Hepatocyte (in vitro differentiated cells): ENCODE measurements around the gene PRDM16. TPM values are rescaled to one million over a fixed set of nuclear protein-coding genes. Genes with fewer than 3 reads are reported as not detected.

Source experiments
- DNase-seq: peaks from one replicate; pipeline ENCODE4 v3.0.0-alpha.2; 2016; ENCODE audit warnings: low spot score
- H2AFZ ChIP-seq: fragments of 200-600 bp; sonication (generic); 2 replicates; pipeline ENCODE4 v1.6.0; 2016; ENCODE audit warnings: antibody characterized with exemption, mild to moderate bottlenecking
- H3K27ac ChIP-seq: fragments of 200-600 bp; sonication (generic); 2 replicates; pipeline ENCODE4 v1.5.1; 2016; ENCODE audit warnings: mild to moderate bottlenecking
- H3K27me3 ChIP-seq: fragments of 200-600 bp; sonication (generic); 2 replicates; pipeline ENCODE4 v1.6.1; 2016
- H3K36me3 ChIP-seq: fragments of 200-600 bp; sonication (generic); replicated peaks from 2 replicates; pipeline ENCODE4 v1.5.1; 2016; ENCODE audit warnings: low read depth; ENCODE audit not compliant: insufficient read depth
- H3K4me1 ChIP-seq: fragments of 200-600 bp; sonication (generic); 2 replicates; pipeline ENCODE4 v1.5.1; 2016; ENCODE audit warnings: mild to moderate bottlenecking, moderate library complexity; ENCODE audit not compliant: insufficient read depth
- H3K4me2 ChIP-seq: fragments of 200-600 bp; sonication (generic); 2 replicates; pipeline ENCODE4 v1.6.0; 2016
- H3K4me3 ChIP-seq: fragments of 200-600 bp; sonication (generic); 2 replicates; pipeline ENCODE4 v1.5.1; 2016; ENCODE audit warnings: mild to moderate bottlenecking
- H3K79me2 ChIP-seq: fragments of 200-600 bp; sonication (generic); 2 replicates; pipeline ENCODE4 v1.6.0; 2017; ENCODE audit warnings: mild to moderate bottlenecking
- H3K9me2 ChIP-seq: fragments of 200-600 bp; sonication (generic); replicated peaks from 2 replicates; pipeline ENCODE4 v1.6.0; 2017; ENCODE audit warnings: mild to moderate bottlenecking; ENCODE audit not compliant: insufficient read depth
- H3K9me3 ChIP-seq: fragments of 200-600 bp; sonication (generic); 2 replicates; pipeline ENCODE4 v1.5.1; 2016; ENCODE audit warnings: low read depth, mild to moderate bottlenecking
- H4K20me1 ChIP-seq: fragments of 200-600 bp; sonication (generic); 2 replicates; pipeline ENCODE4 v1.6.0; 2016; ENCODE audit warnings: mild to moderate bottlenecking; ENCODE audit not compliant: insufficient read depth, poor library complexity, severe bottlenecking
- CTCF ChIP-seq: fragments of 200-600 bp; sonication (generic); IDR thresholded peaks from 2 replicates; pipeline ENCODE4 v1.5.1; 2016; ENCODE audit warnings: antibody characterized with exemption, mild to moderate bottlenecking; ENCODE audit not compliant: poor library complexity
- EZH2 ChIP-seq: fragments of 200-600 bp; sonication (generic); IDR thresholded peaks from 2 replicates; pipeline ENCODE4 v1.6.1; 2016; ENCODE audit warnings: antibody characterized with exemption, mild to moderate bottlenecking, borderline replicate concordance
- EZH2phosphoT487 ChIP-seq: fragments of 200-600 bp; sonication (generic); IDR thresholded peaks from one replicate; pipeline ENCODE4 v1.6.1; 2018; ENCODE audit warnings: antibody characterized with exemption, mild to moderate bottlenecking, low read depth, moderate library complexity; ENCODE audit not compliant: unreplicated experiment, severe bottlenecking
- WGBS: methylation state at CpG from one replicate; pipeline ENCODE4 v1.1.6; 2016; ENCODE audit warnings: low lambda C conversion rate; ENCODE audit errors: missing lambda C conversion rate; 5-methylcytosine and 5-hydroxymethylcytosine counted together
- polyA plus RNA-seq: library from polyadenylated mRNA; unstranded; fragments of >200 nt; fragmentation: Nextera tagmentation; extraction: Ambion mirVana; gene quantifications from 2 replicates; pipeline ENCODE4 v1.2.1, GENCODE V29; 2016
- total RNA-seq: library from RNA; depleted of rRNA; stranded (reverse); fragments of >200 nt; gene quantifications from 2 replicates; pipeline ENCODE4 v1.2.3, GENCODE V29; 2014

The PRDM16 gene
- total and polyA plus RNA-seq, 2 experiments from 2014 or later: 8.1 to 9.9 TPM

- Histone ChIP-seq H3K36me3 (no peaks in the 10 kb centered on the region), H3K4me1 (peaks cover 7% of the 10 kb centered on the region), H3K79me2 (no peaks in the 10 kb centered on the region), H3K27me3 (peaks cover 45% of the 10 kb centered on the region), H3K27ac (no peak overlapping the region), H2AFZ (no peak overlapping the region), H3K4me2 (no peak overlapping the region), H4K20me1 (no peaks in the 10 kb centered on the region), H3K9me2 (no peaks in the 10 kb centered on the region), H3K9me3 (no peaks in the 10 kb centered on the region), H3K4me3 (no peak overlapping the region)
- TF ChIP-seq EZH2phosphoT487 (no peak), EZH2 (no peak), CTCF (no peak)
- no peak for DNase-seq
- 68% methylated on average over 10 of the region's 10 CpGs for WGBS
Measured at GRCh38 chr1:3058263-3059030, 10.6 kb upstream of the PRDM16 start.

GRCh38 chr1:3060127-3060526 lies 8.9 kb upstream of the PRDM16 start:
- Histone ChIP-seq H3K9me2 (no peaks in the 10 kb centered on the region), H3K27me3 (peaks cover 62% of the 10 kb centered on the region), H3K9me3 (no peaks in the 10 kb centered on the region), H3K27ac (no peak overlapping the region), H2AFZ (no peak overlapping the region), H3K4me1 (peaks cover 13% of the 10 kb centered on the region), H3K4me3 (no peak overlapping the region), H3K79me2 (no peaks in the 10 kb centered on the region), H3K36me3 (no peaks in the 10 kb centered on the region), H4K20me1 (no peaks in the 10 kb centered on the region), H3K4me2 (no peak overlapping the region)
- WGBS: 71% methylated on average over 9 of the region's 9 CpGs
- TF ChIP-seq CTCF (no peak), EZH2 (no peak)
- no peak for DNase-seq

- 68% methylated on average over 15 of the region's 15 CpGs for WGBS
- peaks cover 70% of the 10 kb centered on the region for H3K27me3 ChIP-seq
Measured at GRCh38 chr1:3060601-3061551, 8.1 kb upstream of the PRDM16 start.

More at GRCh38 chr1:3060601-3061551, 8.1 kb upstream of the PRDM16 start:
- H3K79me2 ChIP-seq: no peaks in the 10 kb centered on the region
- TF ChIP-seq CTCF (no peak), EZH2 (no peak), EZH2phosphoT487 (no peak)
- H3K36me3 ChIP-seq: no peaks in the 10 kb centered on the region
- no peaks in the 10 kb centered on the region for H3K9me3 ChIP-seq
- H3K9me2 ChIP-seq: no peaks in the 10 kb centered on the region
- no peak overlapping the region for H2AFZ ChIP-seq
- H3K4me1 ChIP-seq: peaks cover 13% of the 10 kb centered on the region
- H3K4me3 ChIP-seq: no peak overlapping the region
- H3K27ac ChIP-seq: no peak overlapping the region
- DNase-seq: peak; percentile 57
- no peaks in the 10 kb centered on the region for H4K20me1 ChIP-seq
- no peak overlapping the region for H3K4me2 ChIP-seq
